ENCODE measurements around the gene TRIM37.

TRIM37 gene

GRCh38 chr17:59047616-59048015, 59.1 kb downstream of the TRIM37 start:
- Histone ChIP-seq H3K27me3 (no peaks in the 10 kb centered on the region), H3K4me2 (no peak overlapping the region), H3K36me3 (peaks cover 89% of the 10 kb centered on the region), H3K27ac (no peak overlapping the region), H3K4me1 (peaks cover 11% of the 10 kb centered on the region), H4K20me1 (no peaks in the 10 kb centered on the region), H3K9me3 (peaks cover 3% of the 10 kb centered on the region; the same call in 1 of the 2 replicates), H3K9ac (no peak overlapping the region), H3K4me3 (no peak overlapping the region)
- no peak for TF ChIP-seq Cebpa-rat (IDR thresholded peaks at IDR 0.05)

- H3K36me3 ChIP-seq = peaks cover 85% of the 10 kb centered on the region
- no peak for TF ChIP-seq Cebpa-rat (IDR thresholded peaks at IDR 0.05)
- H3K9me3 ChIP-seq = no peaks in the 10 kb centered on the region
- H3K27ac ChIP-seq = no peak overlapping the region
- no peaks in the 10 kb centered on the region for H4K20me1 ChIP-seq
- no peak overlapping the region for H3K4me3 ChIP-seq
- H3K27me3 ChIP-seq = no peaks in the 10 kb centered on the region
- no peaks in the 10 kb centered on the region for H3K4me1 ChIP-seq
- no peak overlapping the region for H3K4me2 ChIP-seq
- no peak overlapping the region for H3K9ac ChIP-seq
These were observed 60.5 kb downstream of the TRIM37 start for GRCh38 chr17:59046192-59046591.

DNA sequence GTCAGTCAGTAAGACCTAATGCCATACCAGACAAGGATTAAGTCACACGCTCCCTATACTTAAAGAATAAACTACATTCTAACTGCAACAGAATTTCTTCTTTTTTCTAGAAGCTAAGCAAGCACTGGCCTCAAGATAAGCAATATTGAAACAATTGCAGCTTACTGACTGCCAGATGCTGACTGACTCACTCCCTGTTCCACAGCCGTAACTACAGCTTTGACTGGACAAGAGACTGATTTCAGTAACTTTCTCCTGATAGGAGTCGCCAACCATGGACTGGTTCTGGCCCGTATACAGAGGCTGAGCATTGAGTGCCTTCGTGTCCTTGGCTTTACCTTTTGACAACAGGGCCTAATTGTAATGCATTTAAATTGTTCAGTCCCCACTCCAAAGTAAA, 67.9 kb downstream of the TRIM37 start:
- no peak overlapping the region for H3K4me3 ChIP-seq
- no peaks in the 10 kb centered on the region for H4K20me1 ChIP-seq
- H3K9me3 ChIP-seq = no peaks in the 10 kb centered on the region
- no peak for TF ChIP-seq Cebpa-rat (IDR thresholded peaks at IDR 0.05)
- H3K36me3 ChIP-seq = peaks cover 81% of the 10 kb centered on the region
- H3K4me1 ChIP-seq = no peaks in the 10 kb centered on the region
- H3K4me2 ChIP-seq = no peak overlapping the region
- H3K9ac ChIP-seq = no peak overlapping the region
- no peaks in the 10 kb centered on the region for H3K27me3 ChIP-seq
- H3K27ac ChIP-seq = no peak overlapping the region

- Histone ChIP-seq H4K20me1 (no peaks in the 10 kb centered on the region), H3K9ac (no peak overlapping the region), H3K9me3 (no peaks in the 10 kb centered on the region), H3K4me1 (no peaks in the 10 kb centered on the region), H3K4me3 (no peak overlapping the region), H3K27ac (no peak overlapping the region), H3K27me3 (no peaks in the 10 kb centered on the region), H3K4me2 (no peak overlapping the region), H3K36me3 (peaks cover 82% of the 10 kb centered on the region)
- no peak for TF ChIP-seq Cebpa-rat (IDR thresholded peaks at IDR 0.05)
These were observed 68.7 kb downstream of the TRIM37 start for GRCh38 chr17:59037960-59038359.

- H3K4me1 ChIP-seq = no peaks in the 10 kb centered on the region
- H3K4me3 ChIP-seq = no peak overlapping the region
- no peaks in the 10 kb centered on the region for H4K20me1 ChIP-seq
- H3K27ac ChIP-seq = no peak overlapping the region
- no peak overlapping the region for H3K4me2 ChIP-seq
- H3K36me3 ChIP-seq = peaks cover 77% of the 10 kb centered on the region
- no peak overlapping the region for H3K9ac ChIP-seq
- TF ChIP-seq Cebpa-rat (IDR thresholded peaks at IDR 0.05) = no peak
- H3K27me3 ChIP-seq = no peaks in the 10 kb centered on the region
- no peaks in the 10 kb centered on the region for H3K9me3 ChIP-seq
These were observed 75.9 kb downstream of the TRIM37 start for GRCh38 chr17:59030811-59031210.

DNA sequence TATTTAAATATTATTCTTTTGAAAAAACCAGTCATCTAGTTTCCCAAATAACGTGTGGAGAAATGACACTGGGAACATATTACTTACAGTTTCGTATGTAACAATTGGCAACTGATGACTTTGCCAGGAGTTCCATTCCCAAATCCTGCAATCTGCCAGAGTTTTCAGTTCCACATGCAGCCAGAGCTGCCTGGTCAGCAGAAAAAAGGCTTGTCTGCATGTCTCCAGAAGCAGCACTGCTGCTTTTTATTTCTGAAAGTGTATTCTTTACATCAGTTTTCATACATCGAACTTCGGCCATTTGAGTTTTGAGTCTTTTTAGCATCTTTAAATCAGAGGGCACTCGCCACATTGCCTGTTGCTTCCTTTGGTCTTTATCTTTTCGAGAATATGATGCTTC, 78.4 kb downstream of the TRIM37 start:
- no peak for TF ChIP-seq Cebpa-rat (IDR thresholded peaks at IDR 0.05)
- Histone ChIP-seq H3K4me2 (no peak overlapping the region), H3K9ac (no peak overlapping the region), H3K36me3 (peaks cover 57% of the 10 kb centered on the region; the same call in 1 of the 2 replicates), H3K27ac (no peak overlapping the region), H3K9me3 (no peaks in the 10 kb centered on the region), H3K27me3 (no peaks in the 10 kb centered on the region), H3K4me3 (no peak overlapping the region), H4K20me1 (no peaks in the 10 kb centered on the region), H3K4me1 (no peaks in the 10 kb centered on the region)

DNA sequence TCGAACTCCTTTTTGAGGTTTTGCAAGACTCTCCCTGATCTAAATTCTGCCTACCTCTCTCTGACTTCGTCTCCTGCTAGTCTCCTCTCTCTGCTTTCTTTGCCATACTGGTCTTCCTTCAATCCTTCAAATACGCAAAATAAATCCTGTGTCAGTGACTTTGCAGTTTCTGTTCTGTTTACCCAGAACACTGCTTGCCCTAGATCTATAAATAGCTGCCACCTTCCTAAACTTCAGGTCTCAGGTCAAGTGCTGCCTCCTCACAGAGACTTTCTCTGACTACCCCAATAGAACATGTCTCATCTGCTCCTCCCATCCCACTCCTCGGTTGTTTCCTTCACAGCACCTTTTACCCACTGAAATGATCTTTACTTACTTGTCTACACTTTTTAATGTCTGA, 78.9 kb downstream of the TRIM37 start:
- H3K27ac ChIP-seq = no peak overlapping the region
- TF ChIP-seq Cebpa-rat (IDR thresholded peaks at IDR 0.05) = no peak
- peaks cover 51% of the 10 kb centered on the region; the same call in 1 of the 2 replicates for H3K36me3 ChIP-seq

DNA sequence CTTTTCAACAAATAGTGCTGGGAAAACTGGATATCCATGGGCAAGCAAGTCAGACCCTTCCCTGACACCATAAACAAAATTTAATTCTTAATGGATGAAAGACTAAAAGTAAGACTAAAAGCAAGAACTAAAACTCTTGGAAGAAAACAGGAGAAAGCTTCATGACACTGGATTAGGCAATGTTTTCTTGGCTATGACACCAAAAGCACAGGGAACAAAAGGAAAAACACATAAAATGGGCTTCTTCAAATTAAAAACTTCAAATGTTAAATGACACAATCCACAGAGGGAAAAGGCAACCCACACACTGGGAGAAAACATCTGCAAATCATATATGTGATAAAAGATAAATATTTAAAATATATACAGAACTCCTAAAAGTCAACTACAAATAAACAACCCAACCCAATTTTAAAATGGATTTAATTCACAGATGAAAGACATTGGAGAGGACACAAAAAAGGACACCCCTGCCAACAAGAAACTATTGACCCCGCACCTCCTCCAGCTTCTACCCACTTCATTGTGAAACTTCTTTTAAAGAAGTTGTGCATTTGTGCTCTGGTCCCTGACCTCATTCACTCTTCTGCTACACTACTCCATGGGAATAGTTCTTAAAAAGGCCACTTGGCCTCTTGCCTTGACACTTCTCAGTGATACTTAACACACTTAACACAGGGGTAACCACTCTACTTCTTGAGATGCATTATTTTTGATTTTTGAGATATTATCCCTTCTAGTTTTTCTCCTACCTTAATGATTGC, 80.3 kb downstream of the TRIM37 start:
- H3K4me3 ChIP-seq = no peak overlapping the region
- H3K4me1 ChIP-seq = no peaks in the 10 kb centered on the region
- peaks cover 1% of the 10 kb centered on the region; the same call in 1 of the 2 replicates for H3K9me3 ChIP-seq
- H3K27ac ChIP-seq = no peak overlapping the region
- H3K36me3 ChIP-seq = peaks cover 42% of the 10 kb centered on the region
- H3K9ac ChIP-seq = no peak overlapping the region
- H3K4me2 ChIP-seq = no peak overlapping the region
- no peaks in the 10 kb centered on the region for H4K20me1 ChIP-seq
- TF ChIP-seq Cebpa-rat (IDR thresholded peaks at IDR 0.05) = no peak
- H3K27me3 ChIP-seq = no peaks in the 10 kb centered on the region

More for the DNA sequence above, 78.9 kb downstream of the TRIM37 start:
- H3K9ac ChIP-seq = no peak overlapping the region
- H4K20me1 ChIP-seq = no peaks in the 10 kb centered on the region
- no peak overlapping the region for H3K4me2 ChIP-seq
- H3K4me1 ChIP-seq = no peaks in the 10 kb centered on the region
- H3K4me3 ChIP-seq = no peak overlapping the region
- H3K9me3 ChIP-seq = no peaks in the 10 kb centered on the region
- no peaks in the 10 kb centered on the region for H3K27me3 ChIP-seq

- TF ChIP-seq Cebpa-rat (IDR thresholded peaks at IDR 0.05) = no peak
- no peak overlapping the region for H3K9ac ChIP-seq
- peaks cover 45% of the 10 kb centered on the region for H3K36me3 ChIP-seq
- no peak overlapping the region for H3K4me3 ChIP-seq
- peaks cover 4% of the 10 kb centered on the region; the same call in 1 of the 2 replicates for H3K9me3 ChIP-seq
- no peak overlapping the region for H3K27ac ChIP-seq
- H3K27me3 ChIP-seq = no peaks in the 10 kb centered on the region
- H3K4me2 ChIP-seq = no peak overlapping the region
- H3K4me1 ChIP-seq = no peaks in the 10 kb centered on the region
- H4K20me1 ChIP-seq = no peaks in the 10 kb centered on the region
These were observed 81.8 kb downstream of the TRIM37 start for GRCh38 chr17:59024916-59025315.

DNA sequence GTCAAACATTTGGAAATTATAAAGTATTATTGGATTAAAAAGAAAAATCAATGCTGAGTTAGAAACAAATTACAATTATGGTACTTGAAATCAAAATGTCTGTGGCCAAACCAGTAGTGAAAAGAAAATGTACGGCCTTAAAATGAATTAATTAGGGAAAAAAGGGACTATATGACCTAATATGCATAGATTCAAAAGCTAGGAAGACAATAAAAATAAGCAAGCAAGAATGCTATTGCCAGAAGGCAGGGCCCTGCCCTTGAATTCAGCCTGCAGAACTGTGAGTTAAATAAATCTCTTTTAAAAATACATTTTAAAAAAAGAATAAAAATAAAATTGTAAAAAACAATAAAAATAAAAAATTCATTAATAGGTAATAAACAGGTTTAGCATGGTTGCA, 88.7 kb downstream of the TRIM37 start:
- H3K36me3 ChIP-seq = peaks cover 54% of the 10 kb centered on the region

More for the DNA sequence above, 88.7 kb downstream of the TRIM37 start:
- no peak for TF ChIP-seq Cebpa-rat (IDR thresholded peaks at IDR 0.05)
- Histone ChIP-seq H3K4me1 (peaks cover 14% of the 10 kb centered on the region), H4K20me1 (no peaks in the 10 kb centered on the region), H3K9ac (no peak overlapping the region), H3K4me3 (no peak overlapping the region), H3K27ac (no peak overlapping the region), H3K9me3 (peaks cover 4% of the 10 kb centered on the region; the same call in 1 of the 2 replicates), H3K4me2 (no peak overlapping the region), H3K27me3 (no peaks in the 10 kb centered on the region)

Data from BLaER1 (cell line).